CD8-positive, alpha-beta memory T cell (primary cell): Measurements from ENCODE around the gene PGBD5. TPM values are rescaled to one million over a fixed set of nuclear protein-coding genes. Genes with fewer than 3 reads are reported as not detected.
"Not testable (repeated sequence)": the region's sequence is repeated elsewhere in the genome, so short reads cannot be mapped to it uniquely, and the experiment has no call there.

Source experiments
- CTCF ChIA-PET: fragments of 350-600 bp; sonication (Branson Sonifier 250); formaldehyde crosslinking; loops from one replicate; lab custom pipeline; 2021; ENCODE audit warnings: antibody characterized with exemption; lab: Charles Lee
- POLR2A ChIA-PET: fragments of 350-600 bp; sonication (Branson Sonifier 250); formaldehyde crosslinking; loops from one replicate; lab custom pipeline; 2021; ENCODE audit warnings: antibody characterized with exemption; lab: Charles Lee
- DNase-seq, 5 donors: peaks; one replicate each; pipeline versions ENCODE4 v3.0.0 to v3.0.0-alpha.2; 2020 to 2022; ENCODE audit warnings: mixed read lengths in 1 of 5
- H3K27ac ChIP-seq: one replicate; pipeline ENCODE4 v1.7.0; 2013; ENCODE audit warnings: low read depth, mild to moderate bottlenecking, low read length, moderate library complexity
- H3K27me3 ChIP-seq: 2 replicates; pipeline ENCODE4 v1.7.0; 2013; ENCODE audit warnings: low read length, mild to moderate bottlenecking; ENCODE audit not compliant: insufficient read depth, poor library complexity, severe bottlenecking
- H3K36me3 ChIP-seq: 2 replicates; pipeline ENCODE4 v1.7.0; 2013; ENCODE audit warnings: mild to moderate bottlenecking, low read length, moderate library complexity; ENCODE audit not compliant: insufficient read depth
- H3K4me1 ChIP-seq: 2 replicates; pipeline ENCODE4 v1.7.0; 2013; ENCODE audit warnings: mild to moderate bottlenecking, low read length, moderate library complexity; ENCODE audit not compliant: insufficient read depth
- H3K4me3 ChIP-seq: 2 replicates; pipeline ENCODE4 v1.7.0; 2013; ENCODE audit warnings: mild to moderate bottlenecking, low read length
- H3K9me3 ChIP-seq: 2 replicates; pipeline ENCODE4 v1.7.0; 2013; ENCODE audit warnings: mild to moderate bottlenecking, low read length
- H3K27ac Mint-ChIP-seq, 8 donors: one replicate each; pipeline ENCODE4 v1.8.0; 2020 to 2021; ENCODE audit warnings: mixed read lengths in 8 of 8, mild to moderate bottlenecking in 6 of 8, inconsistent platforms in 3 of 8, moderate library complexity in 3 of 8
- H3K27me3 Mint-ChIP-seq, 2 donors: one replicate each; pipeline ENCODE4 v1.8.0; 2020 to 2021; ENCODE audit warnings: mixed read lengths in 2 of 2, mild to moderate bottlenecking in 1 of 2, moderate library complexity in 1 of 2
- H3K36me3 Mint-ChIP-seq, 3 donors: one replicate each; pipeline ENCODE4 v1.8.0; 2020 to 2021; ENCODE audit warnings: mixed read lengths in 3 of 3, inconsistent platforms in 1 of 3, mild to moderate bottlenecking in 1 of 3
- H3K4me1 Mint-ChIP-seq, 3 donors: one replicate each; pipeline ENCODE4 v1.8.0; 2020 to 2021; ENCODE audit warnings: mixed read lengths in 3 of 3, inconsistent platforms in 1 of 3, mild to moderate bottlenecking in 1 of 3
- H3K4me3 Mint-ChIP-seq, 7 donors: one replicate each; pipeline ENCODE4 v1.8.0; 2020 to 2021; ENCODE audit warnings: mixed read lengths in 7 of 7, mild to moderate bottlenecking in 6 of 7, moderate library complexity in 4 of 7, inconsistent platforms in 2 of 7
- H3K9me3 Mint-ChIP-seq, 5 donors: one replicate each; pipeline ENCODE4 v1.8.0; 2020 to 2022; ENCODE audit warnings: mixed read lengths in 5 of 5, mild to moderate bottlenecking in 3 of 5, moderate library complexity in 2 of 5, inconsistent platforms in 1 of 5
- polyA plus RNA-seq: library from polyadenylated mRNA; unstranded; fragments of 300-500 nt; fragmentation: Illumina TruSeq; gene quantifications from one replicate; pipeline ENCODE4 v1.2.3, GENCODE V29; 2021
- total RNA-seq, 2 experiments: library from RNA; stranded (reverse); gene quantifications; one replicate each; pipeline ENCODE4 v1.2.3, GENCODE V29; 2021

The PGBD5 gene
- total and polyA plus RNA-seq, 3 experiments from 2014 or later, result not detected

DNA sequence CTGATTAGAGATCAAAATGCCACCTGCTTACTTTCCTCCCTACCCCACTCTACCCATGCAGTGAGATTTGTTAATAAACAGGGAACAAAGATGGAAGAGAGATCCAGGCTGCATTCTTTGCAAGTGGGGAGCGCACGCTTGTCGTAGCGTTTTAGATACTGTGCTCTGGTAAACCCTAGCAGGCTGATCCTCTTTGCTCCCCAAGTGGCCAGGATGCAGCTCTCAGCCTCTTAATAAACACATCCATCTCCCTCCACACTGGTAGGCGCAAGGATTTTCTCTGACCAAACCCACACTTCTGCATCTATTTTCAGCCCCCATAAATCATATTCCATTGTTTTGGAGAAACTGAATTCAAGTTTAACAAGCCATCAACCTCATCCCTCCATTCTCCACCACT, 2.9 kb downstream of the PGBD5 start:
- Histone ChIP-seq H3K4me1 (no peaks in the 10 kb centered on the region), H3K36me3 (no peaks in the 10 kb centered on the region), H3K27ac (no peak overlapping the region), H3K4me3 (no peak overlapping the region), H3K27me3 (peaks cover 33% of the 10 kb centered on the region), H3K9me3 (no peaks in the 10 kb centered on the region)
- ChIA-PET POLR2A (no interaction called here), CTCF (no interaction called here)
- Mint-ChIP-seq H3K9me3 (peaks cover 0 to 12% (median 7%) of the 10 kb centered on the region in 5 donors), H3K4me1 (peaks cover 10 to 14% (median 12%) of the 10 kb centered on the region in 3 donors), H3K36me3 (peaks cover 0 to 2% (median 0%) of the 10 kb centered on the region in 3 donors), H3K27ac (no peak overlapping the region), H3K4me3 (peak overlapping the region in 2 of 7 donors; percentile 24 to 34), H3K27me3 (peaks cover 45 to 79% of the 10 kb centered on the region in 2 donors)
- DNase-seq, result no peak

DNA sequence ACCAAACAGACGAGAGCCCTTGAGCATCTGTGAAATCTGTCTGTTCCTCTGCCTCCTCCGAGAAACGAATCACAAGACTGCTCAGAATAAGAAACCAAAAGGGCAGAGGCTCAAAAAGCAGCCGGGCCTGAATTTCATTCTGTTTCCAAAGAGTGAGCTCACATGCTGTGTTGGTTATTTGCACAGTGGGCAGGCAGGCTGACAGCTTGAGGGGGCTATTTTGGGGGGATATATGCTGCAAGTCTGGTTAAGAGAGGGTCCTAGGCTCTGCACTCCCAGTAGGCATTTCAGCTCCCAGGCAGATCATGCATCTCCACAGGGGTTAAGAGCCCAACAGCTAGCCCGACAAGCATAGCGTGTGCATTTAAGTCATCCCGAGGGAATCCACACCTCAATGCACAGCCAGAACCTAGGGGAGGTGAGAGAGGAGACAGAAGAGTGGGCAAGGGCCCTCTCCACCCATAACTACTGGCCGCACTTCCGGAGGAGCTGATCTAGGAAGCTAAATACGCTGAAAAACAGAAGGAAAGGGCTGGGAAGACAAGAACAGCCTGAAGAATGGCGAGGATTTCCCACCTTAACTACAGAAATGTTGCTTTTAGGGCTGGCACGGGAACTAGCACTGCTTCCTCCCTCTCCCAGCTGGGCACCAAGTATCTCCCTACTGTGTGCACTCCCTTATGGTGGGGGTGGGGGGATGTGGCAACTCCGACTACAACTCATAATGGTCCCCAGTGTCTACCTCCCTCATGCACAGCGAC, 3.7 kb downstream of the PGBD5 start:
- Histone ChIP-seq H3K4me1 (no peaks in the 10 kb centered on the region), H3K27ac (no peak overlapping the region), H3K27me3 (peaks cover 35% of the 10 kb centered on the region), H3K9me3 (no peaks in the 10 kb centered on the region), H3K36me3 (no peaks in the 10 kb centered on the region), H3K4me3 (no peak overlapping the region)
- no peak for DNase-seq
- CTCF ChIA-PET, result no interaction called here
- peaks cover 0 to 2% (median 0%) of the 10 kb centered on the region in 3 donors for H3K36me3 Mint-ChIP-seq
- H3K4me3 Mint-ChIP-seq, result peak overlapping the region in 1 of 7 donors; percentile 26
- POLR2A ChIA-PET, result no interaction called here
- no peak overlapping the region for H3K27ac Mint-ChIP-seq
- peaks cover 0 to 12% (median 7%) of the 10 kb centered on the region in 5 donors for H3K9me3 Mint-ChIP-seq
- H3K4me1 Mint-ChIP-seq, result peaks cover 10 to 14% (median 12%) of the 10 kb centered on the region in 3 donors
- peaks cover 38 to 78% of the 10 kb centered on the region in 2 donors for H3K27me3 Mint-ChIP-seq

DNA sequence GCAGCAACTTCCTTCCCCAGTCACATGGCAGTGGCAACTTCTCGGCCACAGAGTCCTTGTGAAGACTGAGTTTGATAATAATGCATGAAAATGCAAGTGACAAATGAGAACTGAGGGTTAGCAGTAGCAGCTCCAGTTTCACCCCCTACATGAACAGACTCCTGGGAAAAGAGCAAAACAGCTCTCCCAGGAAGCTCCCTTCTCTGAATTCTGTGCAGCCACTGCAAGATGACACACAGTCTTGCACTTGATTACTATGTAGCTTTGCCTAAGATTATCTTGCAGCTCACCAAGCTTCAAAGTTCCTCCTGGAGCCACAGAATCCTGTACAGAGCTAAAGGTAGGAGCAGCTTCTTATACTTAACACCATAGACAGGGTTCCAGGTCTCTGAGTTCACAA, 4.7 kb downstream of the PGBD5 start:
- peaks cover 4 to 6% (median 5%) of the 10 kb centered on the region in 3 donors for H3K4me1 Mint-ChIP-seq
- CTCF ChIA-PET, result no interaction called here

DNA sequence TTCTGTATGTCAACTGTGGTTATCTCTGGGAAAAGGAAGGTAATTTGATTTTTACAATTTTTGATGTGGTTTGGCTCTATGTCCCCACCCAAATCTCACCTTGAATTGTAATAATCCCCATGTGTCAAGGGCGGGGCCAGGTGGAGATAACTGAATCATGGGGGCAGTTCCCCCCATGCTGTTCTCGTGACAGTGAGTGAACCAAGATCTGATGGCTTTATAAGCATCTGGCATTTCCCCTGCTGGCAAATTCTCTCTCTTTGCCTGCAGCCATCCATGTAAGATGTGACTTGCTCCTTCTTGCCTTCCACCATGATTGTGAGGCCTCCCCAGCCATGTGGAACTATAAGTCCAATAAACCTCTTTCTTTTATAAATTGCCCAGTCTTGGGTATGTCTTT, 5.8 kb downstream of the PGBD5 start:
- peaks cover 27% of the 10 kb centered on the region for H3K27me3 ChIP-seq
- H3K4me1 Mint-ChIP-seq, H3K27ac Mint-ChIP-seq, H3K9me3 ChIP-seq, POLR2A ChIA-PET, H3K27ac ChIP-seq, DNase-seq, CTCF ChIA-PET, H3K4me1 ChIP-seq, H3K4me3 Mint-ChIP-seq, H3K4me3 ChIP-seq, H3K36me3 Mint-ChIP-seq, H3K36me3 ChIP-seq: not testable (repeated sequence)
- peaks cover 0 to 12% (median 4%) of the 10 kb centered on the region in 5 donors for H3K9me3 Mint-ChIP-seq
- peaks cover 41 to 88% of the 10 kb centered on the region in 2 donors for H3K27me3 Mint-ChIP-seq

More for the DNA sequence above, 4.7 kb downstream of the PGBD5 start:
- Histone ChIP-seq H3K9me3 (no peaks in the 10 kb centered on the region), H3K36me3 (no peaks in the 10 kb centered on the region), H3K4me1 (no peaks in the 10 kb centered on the region), H3K27me3 (peaks cover 27% of the 10 kb centered on the region), H3K27ac (no peak overlapping the region), H3K4me3 (no peak overlapping the region)
- DNase-seq, result no peak
- H3K27ac Mint-ChIP-seq, result no peak overlapping the region
- peaks cover 0 to 12% (median 4%) of the 10 kb centered on the region in 5 donors for H3K9me3 Mint-ChIP-seq
- POLR2A ChIA-PET, result no interaction called here
- no peak overlapping the region for H3K4me3 Mint-ChIP-seq
- H3K36me3 Mint-ChIP-seq, result no peaks in the 10 kb centered on the region
- H3K27me3 Mint-ChIP-seq, result peaks cover 38 to 80% of the 10 kb centered on the region in 2 donors

DNA sequence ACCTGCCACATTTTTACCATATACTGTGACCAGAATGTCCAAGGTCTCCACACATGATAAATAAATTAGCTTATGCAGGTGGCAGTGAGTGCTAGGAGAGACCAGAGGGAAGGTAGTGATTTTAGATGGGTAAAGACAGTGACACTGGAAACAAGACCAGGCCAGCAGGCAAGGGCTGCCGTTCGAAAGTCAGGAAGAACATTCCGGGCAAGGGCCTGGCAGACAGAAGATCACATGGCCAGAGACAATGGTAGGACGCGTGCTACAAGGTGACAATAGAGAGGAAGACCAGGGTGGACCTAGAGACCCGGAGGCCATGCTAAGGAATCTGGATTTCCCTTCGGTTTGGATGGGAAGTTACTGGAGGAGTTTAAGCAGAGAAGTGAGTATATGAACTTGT, 9.7 kb downstream of the PGBD5 start:
- H3K27me3 Mint-ChIP-seq, result peaks cover 16 to 82% of the 10 kb centered on the region in 2 donors
- Histone ChIP-seq H3K4me3 (no peak overlapping the region), H3K9me3 (no peaks in the 10 kb centered on the region), H3K36me3 (no peaks in the 10 kb centered on the region), H3K27me3 (peaks cover 6% of the 10 kb centered on the region), H3K27ac (no peak overlapping the region), H3K4me1 (no peaks in the 10 kb centered on the region)
- H3K4me1 Mint-ChIP-seq, result no peaks in the 10 kb centered on the region
- ChIA-PET POLR2A (no interaction called here), CTCF (no interaction called here)
- no peaks in the 10 kb centered on the region for H3K36me3 Mint-ChIP-seq
- peaks cover 0 to 12% (median 4%) of the 10 kb centered on the region in 5 donors for H3K9me3 Mint-ChIP-seq
- H3K27ac Mint-ChIP-seq, result no peak overlapping the region
- no peak overlapping the region for H3K4me3 Mint-ChIP-seq
- no peak for DNase-seq

DNA sequence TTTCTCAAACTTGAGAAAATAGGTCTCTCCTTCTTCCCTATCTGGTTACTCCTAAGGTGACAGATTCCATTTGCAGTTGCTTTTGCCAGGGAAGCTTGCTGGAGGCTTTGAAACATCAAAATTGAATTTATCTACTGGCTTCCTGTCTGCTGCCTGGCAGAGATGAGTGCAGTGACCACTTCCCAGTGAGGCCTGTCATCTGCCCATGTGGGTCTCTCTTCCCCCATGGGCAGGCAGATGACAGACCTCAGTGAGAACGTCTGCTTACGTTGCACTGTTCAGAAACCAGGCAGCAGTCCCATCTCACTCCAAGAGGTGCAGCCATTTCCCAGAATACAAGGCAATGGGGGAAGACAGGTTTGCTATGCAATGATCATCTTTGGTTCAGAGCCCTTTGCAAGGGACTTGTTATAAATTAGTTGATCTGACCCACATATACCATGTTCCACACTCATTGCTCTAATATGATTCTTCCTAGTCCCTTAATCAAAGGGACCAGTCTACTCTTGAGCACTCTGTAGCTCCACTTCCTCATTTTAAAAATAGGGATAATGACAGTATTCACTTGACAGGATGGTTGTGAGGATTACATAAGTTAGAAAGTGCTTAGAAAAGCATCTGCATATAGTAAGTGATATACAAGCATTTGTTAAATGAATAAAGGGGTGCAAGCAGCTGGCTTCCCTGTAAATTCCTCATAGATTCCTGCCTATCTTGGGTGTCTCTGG, 10.6 kb downstream of the PGBD5 start:
- peaks cover 0 to 12% (median 4%) of the 10 kb centered on the region in 5 donors for H3K9me3 Mint-ChIP-seq
- H3K27ac Mint-ChIP-seq, result no peak overlapping the region
- ChIA-PET CTCF (no interaction called here), POLR2A (no interaction called here)
- no peaks in the 10 kb centered on the region for H3K4me1 Mint-ChIP-seq
- no peak overlapping the region for H3K4me3 Mint-ChIP-seq
- no peaks in the 10 kb centered on the region for H3K4me1 ChIP-seq
- H3K27me3 ChIP-seq, result peaks cover 6% of the 10 kb centered on the region
- H3K27ac ChIP-seq, result no peak overlapping the region
- peaks cover 17 to 84% of the 10 kb centered on the region in 2 donors for H3K27me3 Mint-ChIP-seq
- H3K4me3 ChIP-seq, result no peak overlapping the region
- no peaks in the 10 kb centered on the region for H3K9me3 ChIP-seq
- H3K36me3 ChIP-seq, result no peaks in the 10 kb centered on the region
- H3K36me3 Mint-ChIP-seq, result no peaks in the 10 kb centered on the region
- DNase-seq, result no peak

DNA sequence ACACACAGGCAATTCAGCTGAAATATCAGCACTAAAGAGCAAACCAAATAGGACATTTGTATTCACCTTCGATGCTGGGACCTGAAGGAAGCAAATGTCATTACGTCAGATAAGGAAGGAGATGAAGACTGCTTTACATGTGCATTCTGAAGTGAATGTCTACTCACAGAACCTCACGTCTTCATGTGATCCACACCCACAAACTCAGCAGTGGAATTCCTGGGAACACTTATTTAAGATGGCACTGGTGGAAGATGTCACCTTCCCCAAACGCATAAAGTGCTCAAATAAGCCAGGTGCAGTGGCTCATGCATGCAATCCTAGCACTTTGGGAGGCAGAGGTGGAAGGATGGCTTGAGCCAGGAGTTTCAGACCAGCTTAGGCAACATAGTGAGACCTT, 11.4 kb downstream of the PGBD5 start:
- Histone ChIP-seq H3K4me3 (no peak overlapping the region), H3K9me3 (no peaks in the 10 kb centered on the region), H3K36me3 (no peaks in the 10 kb centered on the region), H3K4me1 (no peaks in the 10 kb centered on the region), H3K27ac (no peak overlapping the region), H3K27me3 (peaks cover 6% of the 10 kb centered on the region)
- Mint-ChIP-seq H3K36me3 (no peaks in the 10 kb centered on the region), H3K4me3 (no peak overlapping the region), H3K4me1 (no peaks in the 10 kb centered on the region), H3K9me3 (peaks cover 0 to 9% (median 3%) of the 10 kb centered on the region in 5 donors), H3K27ac (no peak overlapping the region), H3K27me3 (peaks cover 19 to 81% of the 10 kb centered on the region in 2 donors)
- DNase-seq, result no peak
- POLR2A ChIA-PET, result no interaction called here
- CTCF ChIA-PET, result no interaction called here

DNA sequence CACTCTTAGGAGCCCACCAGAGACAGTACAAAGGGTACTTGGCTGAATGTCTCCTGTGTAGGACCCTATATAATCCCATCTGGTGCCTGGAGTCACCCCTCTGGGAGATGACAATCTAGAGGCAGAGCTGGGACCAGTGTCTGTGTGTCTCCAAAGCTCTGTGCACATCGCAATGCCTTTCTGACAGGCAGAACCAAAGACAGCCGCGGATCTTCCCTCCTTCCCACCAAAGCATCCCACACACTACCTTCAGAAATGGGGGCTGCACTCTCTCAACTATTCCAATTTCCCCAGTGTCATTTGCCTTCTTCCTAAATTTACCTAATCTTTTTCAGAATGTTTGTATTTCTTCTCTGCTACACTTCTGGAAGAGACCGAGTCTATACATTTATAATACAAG, 12.0 kb downstream of the PGBD5 start:
- DNase-seq, result no peak
- Histone ChIP-seq H3K4me1 (no peaks in the 10 kb centered on the region), H3K4me3 (no peak overlapping the region), H3K27me3 (peaks cover 6% of the 10 kb centered on the region), H3K36me3 (no peaks in the 10 kb centered on the region), H3K9me3 (no peaks in the 10 kb centered on the region), H3K27ac (no peak overlapping the region)
- peaks cover 0 to 6% (median 2%) of the 10 kb centered on the region in 5 donors for H3K9me3 Mint-ChIP-seq
- ChIA-PET CTCF (no interaction called here), POLR2A (no interaction called here)
- H3K4me1 Mint-ChIP-seq, result no peaks in the 10 kb centered on the region
- peak overlapping the region in 1 of 8 donors; percentile 76 for H3K27ac Mint-ChIP-seq
- H3K4me3 Mint-ChIP-seq, result peak overlapping the region in 1 of 7 donors; percentile 49
- H3K36me3 Mint-ChIP-seq, result no peaks in the 10 kb centered on the region
- peaks cover 19 to 75% of the 10 kb centered on the region in 2 donors for H3K27me3 Mint-ChIP-seq
